ENCODE results near the gene ZNF764. TPM values are rescaled to one million over a fixed set of nuclear protein-coding genes. Genes with fewer than 3 reads are reported as not detected.
"Not testable (repeated sequence)": the region's sequence is repeated elsewhere in the genome, so short reads cannot be mapped to it uniquely, and the experiment has no call there.

ZNF764 gene
- total and polyA plus RNA-seq, 2 experiments from 2014 or later = 5.6 to 12.9 TPM

DNA sequence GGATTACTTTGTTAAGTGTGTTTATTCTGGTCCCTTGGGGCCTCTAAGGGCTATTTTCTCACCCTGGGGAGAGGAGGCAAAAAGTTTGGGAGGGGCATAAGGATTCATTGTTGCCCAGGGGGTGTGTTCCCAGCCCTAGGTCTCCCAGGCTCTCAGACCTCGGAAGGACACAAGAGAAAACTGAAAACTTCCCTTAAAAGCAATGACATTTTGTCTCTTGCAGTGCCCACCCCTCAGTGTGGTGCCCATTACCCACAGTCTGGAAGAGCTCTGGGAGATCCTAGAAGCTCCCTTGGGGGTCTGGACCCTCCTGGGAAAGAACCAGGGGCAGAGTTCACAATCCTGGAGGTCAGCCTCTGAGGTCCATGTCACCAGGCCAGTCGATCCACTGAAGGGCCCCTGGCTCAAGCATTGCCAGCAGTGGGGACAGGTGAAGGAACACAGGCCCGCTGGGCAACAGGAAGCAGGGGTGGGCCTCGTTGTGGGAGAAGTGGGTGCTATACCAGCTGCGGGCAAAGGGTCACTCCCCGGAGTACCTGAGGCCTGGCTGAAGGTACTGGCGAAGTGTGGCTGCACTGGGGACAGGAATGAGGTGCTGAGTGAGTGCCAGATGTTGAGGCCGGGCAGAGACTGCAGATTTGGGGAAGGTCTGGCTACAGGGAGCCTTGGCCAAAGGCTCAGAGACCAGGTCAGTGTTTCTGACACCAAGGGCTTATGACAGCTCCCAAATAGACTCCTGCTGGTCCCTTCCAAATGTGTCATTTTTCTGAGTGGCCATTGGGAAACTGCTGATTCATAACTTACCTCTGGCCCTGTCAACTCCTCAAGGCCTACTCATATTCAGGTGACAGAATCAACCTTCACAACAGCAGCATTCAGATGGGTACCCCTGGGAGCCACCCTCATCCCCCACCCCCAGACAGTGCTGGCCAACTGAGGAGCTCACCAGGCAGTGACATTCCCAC, 18.9 kb downstream of the ZNF764 start (continued):
- TF ChIP-seq ZNF114 (CRISPR knock-in tag; IDR thresholded peaks at IDR 0.05) (no peak), CREB1 (CRISPR knock-in tag; IDR thresholded peaks at IDR 0.05; ENCODE audit: low read depth) (no peak), POLR2AphosphoS5 (IDR thresholded peaks at IDR 0.05; ENCODE audit: low read depth) (no peak), STAT1 (IDR thresholded peaks at IDR 0.05; ENCODE audit: unreplicated experiment) (no peak), EZH2phosphoT487 (IDR thresholded peaks at IDR 0.05; ENCODE audit: unreplicated experiment) (no peak), NANOG (IDR thresholded peaks at IDR 0.05; ENCODE audit: borderline replicate concordance) (no peak), ZNF331 (CRISPR knock-in tag; IDR thresholded peaks at IDR 0.05; ENCODE audit: low read depth) (no peak), JUNB (IDR thresholded peaks at IDR 0.05; ENCODE audit: unreplicated experiment) (no peak)
- TF ChIP-seq, protein P1, sequence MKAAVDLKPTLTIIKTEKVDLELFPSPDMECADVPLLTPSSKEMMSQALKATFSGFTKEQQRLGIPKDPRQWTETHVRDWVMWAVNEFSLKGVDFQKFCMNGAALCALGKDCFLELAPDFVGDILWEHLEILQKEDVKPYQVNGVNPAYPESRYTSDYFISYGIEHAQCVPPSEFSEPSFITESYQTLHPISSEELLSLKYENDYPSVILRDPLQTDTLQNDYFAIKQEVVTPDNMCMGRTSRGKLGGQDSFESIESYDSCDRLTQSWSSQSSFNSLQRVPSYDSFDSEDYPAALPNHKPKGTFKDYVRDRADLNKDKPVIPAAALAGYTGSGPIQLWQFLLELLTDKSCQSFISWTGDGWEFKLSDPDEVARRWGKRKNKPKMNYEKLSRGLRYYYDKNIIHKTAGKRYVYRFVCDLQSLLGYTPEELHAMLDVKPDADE (IDR thresholded peaks at IDR 0.05) = no peak
- TF ChIP-seq, protein P2, sequence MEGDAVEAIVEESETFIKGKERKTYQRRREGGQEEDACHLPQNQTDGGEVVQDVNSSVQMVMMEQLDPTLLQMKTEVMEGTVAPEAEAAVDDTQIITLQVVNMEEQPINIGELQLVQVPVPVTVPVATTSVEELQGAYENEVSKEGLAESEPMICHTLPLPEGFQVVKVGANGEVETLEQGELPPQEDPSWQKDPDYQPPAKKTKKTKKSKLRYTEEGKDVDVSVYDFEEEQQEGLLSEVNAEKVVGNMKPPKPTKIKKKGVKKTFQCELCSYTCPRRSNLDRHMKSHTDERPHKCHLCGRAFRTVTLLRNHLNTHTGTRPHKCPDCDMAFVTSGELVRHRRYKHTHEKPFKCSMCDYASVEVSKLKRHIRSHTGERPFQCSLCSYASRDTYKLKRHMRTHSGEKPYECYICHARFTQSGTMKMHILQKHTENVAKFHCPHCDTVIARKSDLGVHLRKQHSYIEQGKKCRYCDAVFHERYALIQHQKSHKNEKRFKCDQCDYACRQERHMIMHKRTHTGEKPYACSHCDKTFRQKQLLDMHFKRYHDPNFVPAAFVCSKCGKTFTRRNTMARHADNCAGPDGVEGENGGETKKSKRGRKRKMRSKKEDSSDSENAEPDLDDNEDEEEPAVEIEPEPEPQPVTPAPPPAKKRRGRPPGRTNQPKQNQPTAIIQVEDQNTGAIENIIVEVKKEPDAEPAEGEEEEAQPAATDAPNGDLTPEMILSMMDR (conservative IDR thresholded peaks at IDR 0.05; ENCODE audit: low read depth in 2 of 2) = no peak

DNA sequence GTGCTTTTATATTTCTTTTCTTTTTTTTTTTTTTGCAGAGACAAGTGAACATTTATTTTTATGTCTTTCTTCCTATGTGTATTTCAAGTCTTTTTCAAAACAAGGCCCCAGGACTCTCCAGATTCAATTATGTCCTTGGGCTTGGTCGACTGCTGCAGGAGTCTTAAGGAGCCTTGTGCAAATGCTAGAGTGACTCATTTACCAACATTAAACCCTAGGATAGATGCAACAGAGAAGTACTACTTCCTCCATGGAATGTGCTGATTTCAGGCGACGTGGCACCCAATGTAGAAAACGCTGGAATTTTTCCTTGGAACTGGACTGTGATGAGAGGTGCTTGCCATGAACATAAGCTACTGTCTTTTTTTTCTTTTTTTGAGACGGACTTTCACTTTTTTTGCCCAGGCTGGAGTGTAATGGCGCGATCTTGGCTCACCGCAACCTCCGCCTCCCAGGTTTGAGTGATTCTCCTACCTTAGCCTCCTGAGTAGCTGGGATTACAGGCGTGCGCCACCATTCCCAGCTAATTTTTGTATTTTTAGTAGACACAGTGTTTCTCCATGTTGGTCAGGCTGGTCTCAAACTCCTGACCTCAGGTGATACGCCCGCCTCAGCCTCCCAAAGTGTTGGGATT, 21.7 kb downstream of the ZNF764 start:
- not testable (repeated sequence) for H3K9me3 Mint-ChIP-seq; DNase-seq (ENCODE audit: low spot score); H3K9me2 ChIP-seq (ENCODE audit: insufficient read depth); H2AFZ ChIP-seq; H3K36me3 ChIP-seq (ENCODE audit: insufficient read depth); ATAC-seq; H3K27me3 ChIP-seq (ENCODE audit: insufficient read depth); H3K79me2 ChIP-seq (replicated peaks; ENCODE audit: insufficient read depth); H4K20me1 ChIP-seq (replicated peaks; ENCODE audit: insufficient read depth)
- Mint-ChIP-seq H3K27me3 (ENCODE audit: insufficient read depth, low read depth, poor library complexity) (peaks cover 12% of the 10 kb centered on the region), H3K4me3 (peak overlapping the region; percentile 82), H3K4me1 (peaks cover 23% of the 10 kb centered on the region), H3K27ac (peak overlapping the region; percentile 86), H3K36me3 (ENCODE audit: low read depth) (peaks cover 19% of the 10 kb centered on the region)
- Histone ChIP-seq H3K4me2 (peak overlapping the region; percentile 82), H3K27ac (ENCODE audit: low read depth) (peak overlapping the region; percentile 100), H3F3A (replicated peaks; ENCODE audit: low read depth) (peaks cover 24% of the 10 kb centered on the region), H3K4me1 (ENCODE audit: insufficient read depth) (peaks cover 22% of the 10 kb centered on the region), H3K4me3 (peak overlapping the region; percentile 67)

Data from GM23338 (cell line).